HG03025 (cell line): Measurements from ENCODE around the gene TAMM41.
"Not testable (repeated sequence)": the region's sequence is repeated elsewhere in the genome, so short reads cannot be mapped to it uniquely, and the experiment has no call there.

ENCODE experiments used
- ATAC-seq: cut with Tn5 transposase; IDR thresholded peaks from one replicate; pipeline ENCODE4 v1.9.1; 2021; ENCODE audit warnings: mild to moderate bottlenecking, moderate library complexity; ENCODE audit not compliant: unreplicated experiment, low FRiP score

Gene TAMM41

DNA sequence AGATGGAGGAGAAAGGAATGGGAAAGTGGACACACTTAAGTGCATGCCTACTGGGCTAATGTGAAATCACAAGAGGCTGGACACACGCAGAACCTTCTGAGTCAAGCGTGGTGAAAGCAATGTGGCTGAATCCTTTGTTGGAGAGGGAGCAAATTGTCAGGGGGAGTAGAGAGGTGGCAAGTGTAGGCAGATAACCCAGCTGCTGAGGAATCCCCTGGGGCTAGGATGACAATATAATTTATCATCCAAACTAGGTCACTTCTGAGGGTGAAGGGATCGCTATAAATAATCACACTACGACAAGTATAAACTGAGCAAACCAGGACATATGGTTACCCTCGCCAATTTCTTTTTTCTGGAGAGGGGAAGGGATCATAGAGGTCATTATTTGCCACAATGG, 28.7 kb downstream of the TAMM41 start:
- ATAC-seq = no peak

DNA sequence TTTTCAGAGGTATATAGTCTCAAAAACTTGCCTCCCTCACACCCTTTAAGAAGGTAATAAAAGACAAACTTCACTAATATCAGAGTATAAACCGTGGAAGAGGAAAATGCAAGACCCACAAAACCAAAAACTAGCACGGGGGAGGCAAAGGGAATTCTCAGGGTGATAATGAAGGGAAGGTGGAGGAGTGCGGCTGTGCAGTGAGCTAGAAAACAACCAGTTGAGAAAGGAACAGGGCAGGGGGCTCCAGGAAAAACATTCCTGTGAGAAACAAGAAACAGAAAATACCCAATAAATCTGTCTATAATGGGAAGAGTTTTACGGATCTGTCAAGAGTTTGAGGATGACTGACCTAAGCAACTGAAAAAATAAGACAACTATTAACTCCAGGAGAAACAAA, 31.6 kb downstream of the TAMM41 start:
- no peak for ATAC-seq

DNA sequence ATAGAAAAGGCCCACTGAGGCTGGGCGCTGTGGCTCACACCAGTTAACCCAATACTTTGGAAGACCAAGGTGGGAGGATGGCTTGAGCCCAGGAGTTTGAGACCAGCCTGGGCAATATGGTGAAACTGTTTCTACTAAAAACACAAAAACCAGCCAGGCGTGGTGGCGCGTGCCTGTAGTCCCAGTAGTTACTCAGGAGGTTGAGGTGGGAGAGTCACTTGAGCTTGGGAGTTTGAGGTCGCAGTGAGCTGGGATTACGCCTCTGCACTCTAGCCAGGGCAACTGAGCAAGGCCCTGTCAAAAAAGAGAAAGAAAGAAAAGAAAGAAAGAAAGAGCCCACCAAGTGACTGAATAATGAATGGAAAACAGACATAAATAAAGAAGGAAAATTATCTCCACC, 32.0 kb downstream of the TAMM41 start:
- ATAC-seq = no peak

DNA sequence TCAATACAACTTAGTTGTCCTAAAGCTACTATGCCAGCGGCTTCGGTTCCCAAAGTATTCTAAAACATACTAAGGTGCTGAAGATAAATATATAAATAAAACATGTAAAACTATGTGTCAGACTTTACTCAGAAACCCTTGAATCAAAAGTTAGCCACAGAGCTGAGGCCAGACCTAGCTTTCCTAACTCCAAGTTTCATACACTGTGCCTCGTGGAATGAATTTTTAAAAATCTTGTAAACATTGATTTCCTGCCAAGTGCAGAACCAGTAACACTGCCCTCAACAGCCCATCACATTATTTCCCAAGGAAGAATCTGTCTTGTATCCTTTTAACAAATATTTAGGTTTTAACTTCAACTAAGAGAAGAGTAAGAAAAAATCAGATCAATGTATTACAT, 36.4 kb downstream of the TAMM41 start:
- ATAC-seq = no peak

DNA sequence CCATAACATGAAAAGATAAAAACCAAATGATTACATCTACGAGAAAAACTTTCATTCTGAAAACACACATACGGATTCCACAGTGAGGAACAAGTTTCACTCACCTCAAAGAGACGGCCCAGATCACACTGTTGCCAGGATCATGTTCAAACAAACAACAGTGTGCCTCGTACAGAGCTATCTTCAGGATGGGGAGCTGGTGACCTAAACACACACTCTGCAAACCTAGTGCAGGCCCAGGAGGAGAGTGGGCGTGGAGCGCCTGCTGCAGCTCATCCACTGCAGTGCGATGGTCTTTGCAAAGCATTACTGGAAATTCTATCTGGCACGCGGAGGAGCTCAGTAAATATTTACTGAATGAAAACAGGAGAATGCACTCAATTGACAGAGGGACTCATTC, 38.5 kb downstream of the TAMM41 start:
- no peak for ATAC-seq

DNA sequence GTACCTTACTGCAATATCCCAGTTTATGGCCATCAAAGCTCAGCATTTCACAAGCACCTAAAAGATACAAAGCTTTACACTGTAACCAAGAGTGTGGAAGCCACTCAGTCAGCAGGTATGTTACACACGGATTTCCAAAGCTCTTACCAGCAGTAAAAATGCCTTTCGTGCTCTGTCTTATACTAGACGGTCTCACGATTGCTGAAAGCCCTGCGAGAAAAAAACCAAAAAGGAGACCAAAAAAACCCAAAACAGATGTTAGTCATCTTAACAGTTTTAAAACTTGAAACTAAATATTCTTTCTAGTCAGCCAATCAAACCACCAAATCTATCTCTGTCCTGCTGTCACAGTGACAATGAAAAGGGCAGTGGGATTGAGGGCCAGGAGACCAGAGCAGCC, 39.0 kb downstream of the TAMM41 start:
- ATAC-seq = no peak

DNA sequence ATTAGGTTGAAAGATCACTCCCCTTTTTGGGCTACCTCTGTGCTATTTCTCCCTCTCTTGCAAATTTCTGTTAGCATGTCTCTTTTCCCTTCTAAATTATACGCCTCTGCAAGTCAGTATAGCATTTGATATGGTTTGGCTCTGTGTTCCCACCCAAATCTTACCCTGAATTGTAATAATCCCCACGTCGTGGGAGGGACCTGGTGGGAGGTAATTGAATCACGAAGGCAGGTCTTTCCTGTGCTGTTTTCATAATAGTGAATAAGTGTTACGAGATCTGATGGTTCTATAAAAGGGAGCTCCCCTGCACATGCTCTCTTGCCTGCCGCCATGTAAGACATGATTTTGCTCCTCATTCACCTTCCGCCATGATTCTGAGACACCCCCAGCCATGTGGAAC, 41.0 kb downstream of the TAMM41 start:
- no peak for ATAC-seq

DNA sequence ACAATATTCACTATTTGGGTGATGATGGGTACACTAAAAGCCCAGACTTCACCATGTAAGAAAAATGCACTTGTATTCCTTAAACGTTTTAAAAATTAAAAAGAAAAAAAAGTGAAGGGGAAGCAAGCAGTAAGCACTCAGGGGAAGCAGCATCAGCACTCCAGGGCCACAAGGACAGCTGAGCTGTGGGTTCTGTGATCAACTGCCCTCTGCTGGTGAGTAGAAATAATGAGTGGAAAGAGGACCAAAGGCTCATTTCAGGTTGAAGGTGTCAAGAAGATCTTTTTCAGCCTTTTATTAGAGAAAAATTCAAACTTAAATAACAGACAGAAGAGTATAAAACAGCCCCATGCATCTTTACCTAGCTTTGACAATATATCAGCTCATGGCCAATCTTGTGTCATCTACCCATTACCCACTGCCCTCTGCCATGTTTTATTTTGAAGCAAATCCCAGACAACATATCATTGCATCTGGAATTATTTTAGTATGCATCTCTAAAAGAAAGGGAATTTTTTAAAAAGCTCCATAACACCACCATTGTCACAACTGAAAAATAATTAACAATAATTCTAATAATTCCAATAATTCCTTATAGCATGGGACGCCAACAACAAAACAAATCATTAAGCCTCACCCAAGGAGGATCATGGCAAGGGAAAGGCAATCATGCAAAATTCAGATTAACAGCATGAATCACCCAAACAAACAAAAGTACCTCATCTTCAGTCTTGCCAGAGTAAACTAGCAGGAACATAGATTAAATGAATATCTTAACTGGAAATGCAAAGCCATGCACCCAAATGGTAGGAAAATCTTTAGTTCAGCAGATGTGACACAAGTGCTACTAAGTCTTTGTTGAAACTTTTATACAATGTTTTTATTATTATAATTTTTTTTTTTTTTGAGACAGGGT, 42.5 kb downstream of the TAMM41 start:
- ATAC-seq = no peak

DNA sequence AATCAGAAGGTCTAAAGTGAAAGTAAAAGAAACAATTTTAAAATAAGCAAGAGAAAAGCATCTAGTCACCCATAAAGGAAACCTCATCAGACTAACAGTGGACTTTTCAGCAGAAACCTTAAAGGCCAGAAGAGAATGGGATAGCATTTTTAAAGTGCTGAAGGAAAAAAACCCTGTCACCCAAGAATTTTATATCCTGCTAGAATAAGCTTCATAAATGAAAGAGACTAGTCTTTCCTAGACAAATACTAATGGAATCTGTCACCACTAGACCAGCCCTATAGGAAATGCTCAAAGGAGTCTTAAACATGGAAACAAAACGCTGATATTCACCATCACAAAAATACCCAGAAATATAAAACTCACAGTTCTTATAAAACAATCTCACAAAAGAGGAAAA, 46.9 kb downstream of the TAMM41 start:
- no peak for ATAC-seq

DNA sequence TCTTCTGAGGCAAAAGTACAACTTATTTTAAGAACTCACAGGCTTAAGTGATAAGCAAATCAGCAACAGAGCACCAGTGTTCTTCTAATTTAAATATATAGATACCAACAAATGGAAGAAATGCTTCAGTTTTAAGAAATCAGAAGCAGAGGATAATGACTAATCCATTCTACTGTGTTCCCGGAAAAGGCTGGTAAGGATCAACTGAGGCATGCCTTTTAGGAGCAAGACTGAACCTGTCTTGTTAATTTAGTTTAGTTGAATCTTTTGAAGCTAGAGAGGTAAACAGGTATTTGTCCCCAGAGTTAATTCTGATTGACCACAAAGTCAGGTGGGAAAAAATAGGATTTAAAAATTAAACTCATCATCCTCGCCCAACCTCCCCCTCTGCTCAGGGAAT, 51.8 kb downstream of the TAMM41 start:
- ATAC-seq = no peak

DNA sequence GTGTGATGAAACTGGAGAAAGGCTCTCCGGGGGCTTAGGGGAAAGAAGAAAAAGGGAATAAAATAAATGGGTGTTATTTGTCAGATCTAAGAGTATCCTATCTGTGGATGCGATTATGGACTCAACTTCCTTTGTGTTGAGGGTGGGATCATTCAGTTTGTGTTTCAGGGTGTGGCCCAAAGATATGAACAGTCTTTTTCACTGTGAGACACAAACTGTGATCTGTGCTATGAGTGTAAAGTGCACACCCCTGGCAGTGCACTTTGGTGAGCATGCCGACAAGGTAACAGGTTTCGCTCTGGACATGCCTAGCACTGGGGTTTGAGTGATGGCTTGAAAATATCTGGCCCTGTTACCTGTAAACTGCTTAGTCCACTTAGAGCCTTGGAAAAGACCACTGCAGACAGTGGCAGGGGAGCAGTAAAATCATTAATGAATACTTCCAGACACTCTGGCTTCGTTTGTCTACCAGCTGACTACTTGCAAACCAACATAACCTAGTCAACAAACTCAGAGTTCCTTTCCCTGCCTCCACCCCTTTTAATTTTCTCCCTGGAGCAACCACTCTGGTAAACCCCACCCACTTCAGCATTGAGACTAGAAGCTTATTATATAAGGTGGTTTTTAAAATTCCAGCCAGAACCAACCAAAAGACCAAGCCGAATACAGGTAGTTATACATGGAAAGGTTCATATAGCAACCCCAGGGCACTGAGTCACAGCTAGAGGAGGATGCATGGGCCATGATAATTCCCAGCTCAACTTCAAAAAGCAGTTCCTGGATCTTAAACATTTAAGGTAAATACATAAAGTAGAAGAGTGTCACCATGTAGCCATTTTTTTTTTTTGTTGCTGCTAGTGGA, 55.1 kb downstream of the TAMM41 start:
- ATAC-seq = no peak

DNA sequence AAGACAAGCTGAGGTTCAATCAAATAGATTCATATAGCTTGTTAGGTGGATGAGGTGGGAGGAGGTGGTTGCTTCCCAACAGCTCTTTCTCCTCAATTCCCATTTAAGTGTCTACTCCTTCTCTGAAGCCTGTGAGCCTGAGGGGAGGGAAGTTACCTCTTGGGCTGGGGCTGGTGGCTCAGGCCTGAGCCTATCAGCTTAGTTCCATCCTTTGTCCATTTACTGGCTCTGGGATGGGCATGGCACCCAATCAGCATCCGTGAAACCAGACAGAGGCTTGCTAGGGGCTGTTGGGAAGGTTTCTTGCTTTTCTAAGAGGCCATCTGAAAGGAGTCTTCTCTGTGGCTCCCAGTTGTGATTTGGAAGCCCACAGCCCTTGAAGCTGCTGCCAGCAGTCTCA, 57.3 kb downstream of the TAMM41 start:
- ATAC-seq = no peak

DNA sequence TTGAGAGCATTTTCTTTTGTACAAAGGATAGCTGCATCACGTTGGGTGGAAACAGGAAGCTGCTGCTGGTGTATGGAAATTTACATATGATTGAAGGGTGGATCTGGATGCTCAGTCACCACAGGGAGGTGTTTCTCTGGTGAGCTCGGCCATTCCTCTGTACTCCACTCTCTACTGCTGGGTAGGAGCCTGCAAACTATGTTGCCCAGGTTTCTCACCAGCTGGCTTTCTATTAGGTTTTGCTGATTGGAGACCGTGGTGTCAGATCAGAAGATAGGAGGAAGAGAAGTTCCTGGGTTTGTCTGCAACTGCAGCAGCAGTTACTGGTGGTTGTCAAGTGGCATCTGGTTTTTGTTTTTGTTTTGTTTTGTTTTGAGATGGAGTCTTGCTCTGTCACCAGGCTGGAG, 61.7 kb downstream of the TAMM41 start:
- no peak for ATAC-seq

DNA sequence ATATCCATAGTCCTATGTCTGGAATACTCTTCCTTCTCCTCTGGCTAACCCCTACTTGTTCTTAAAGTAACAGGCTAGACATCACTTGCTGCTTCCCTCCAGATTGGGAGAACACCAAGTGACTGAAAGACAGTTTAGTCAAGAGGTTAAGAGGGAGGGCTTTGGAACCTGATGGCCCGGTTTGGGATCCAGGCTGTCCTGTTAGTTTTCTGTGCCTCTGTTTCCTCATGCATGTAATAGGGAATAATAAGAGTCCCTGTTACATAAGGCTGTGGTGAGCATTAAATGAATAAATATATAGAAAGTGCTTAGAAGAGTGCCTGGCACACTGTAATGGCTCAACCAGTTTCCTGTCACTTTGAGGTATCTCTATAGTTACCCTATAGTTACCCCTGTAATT, 66.3 kb downstream of the TAMM41 start:
- no peak for ATAC-seq

DNA sequence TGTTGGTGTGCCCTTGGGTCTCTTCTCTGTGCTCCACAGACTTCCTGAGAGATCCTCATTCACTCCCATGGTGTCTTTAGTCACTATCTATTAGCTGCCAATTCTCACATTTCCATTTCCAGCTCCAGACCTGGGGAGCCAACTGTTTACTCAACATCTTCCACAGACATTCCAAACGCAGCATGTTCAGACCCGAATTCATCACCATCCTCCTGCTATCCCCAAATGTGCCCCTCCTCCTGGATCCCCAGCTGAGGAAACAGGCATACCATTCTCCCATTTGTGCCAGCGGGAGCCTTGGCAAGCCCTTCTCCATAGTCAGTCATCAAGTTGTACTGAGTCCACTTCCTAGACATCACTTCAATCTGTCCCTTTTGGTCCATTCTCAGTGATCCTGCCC, 67.1 kb downstream of the TAMM41 start:
- ATAC-seq = no peak

DNA sequence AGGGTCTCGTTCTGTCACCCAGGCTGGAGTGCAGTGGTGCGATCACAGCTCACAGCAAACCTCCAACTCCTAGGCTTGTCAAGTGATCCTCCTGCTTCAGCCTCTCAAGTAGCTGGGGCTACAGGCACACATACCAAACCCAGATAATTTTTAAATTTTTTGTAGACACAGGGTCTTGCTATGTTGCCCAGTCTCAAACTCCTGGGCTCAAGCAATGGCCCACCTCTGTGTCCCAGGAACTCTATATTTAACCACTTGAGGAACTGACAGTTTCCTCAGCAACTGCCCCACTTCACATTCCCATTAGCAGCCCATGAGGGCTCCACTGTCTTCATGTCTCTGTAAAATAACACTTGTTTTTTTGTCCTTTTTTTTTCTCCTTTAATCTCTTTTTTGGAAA, 68.4 kb downstream of the TAMM41 start:
- no peak for ATAC-seq

DNA sequence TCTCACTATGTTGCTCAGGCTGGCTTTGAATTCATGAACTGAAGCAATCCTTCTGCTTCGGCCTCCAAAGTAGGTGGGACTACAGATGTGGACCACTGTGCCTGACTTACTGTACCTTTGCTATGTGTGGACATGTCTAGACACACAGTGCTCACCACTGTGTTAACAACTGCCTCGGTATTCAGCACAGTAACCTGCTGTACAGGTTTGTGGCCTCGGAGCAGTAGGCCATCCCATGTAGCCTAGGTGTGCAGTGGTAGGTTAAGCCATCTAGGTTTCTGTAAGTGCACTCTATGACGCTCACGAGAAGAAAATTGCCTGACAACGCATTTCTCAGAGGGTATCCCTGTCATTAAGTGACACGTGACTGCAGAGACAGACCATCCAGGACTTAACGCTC, 70.3 kb downstream of the TAMM41 start:
- no peak for ATAC-seq

DNA sequence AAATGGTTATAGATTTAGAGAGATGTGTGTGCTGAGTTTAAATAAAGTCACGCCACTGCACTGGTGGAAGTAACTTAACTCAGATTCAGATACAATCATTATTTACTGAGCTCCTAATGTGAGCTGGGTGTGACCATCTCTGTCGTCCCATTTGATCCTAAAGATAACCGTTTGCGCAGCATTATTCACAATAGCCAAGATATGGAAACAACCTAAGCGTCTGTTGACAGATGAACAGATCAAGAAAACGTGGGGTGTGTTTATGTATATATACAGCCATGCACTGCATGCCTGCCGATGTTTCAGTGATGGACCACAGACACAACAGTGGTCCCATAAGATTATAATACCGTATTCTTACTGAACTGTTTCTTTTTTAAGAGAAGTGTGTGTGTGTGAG, 71.2 kb downstream of the TAMM41 start:
- ATAC-seq = no peak

DNA sequence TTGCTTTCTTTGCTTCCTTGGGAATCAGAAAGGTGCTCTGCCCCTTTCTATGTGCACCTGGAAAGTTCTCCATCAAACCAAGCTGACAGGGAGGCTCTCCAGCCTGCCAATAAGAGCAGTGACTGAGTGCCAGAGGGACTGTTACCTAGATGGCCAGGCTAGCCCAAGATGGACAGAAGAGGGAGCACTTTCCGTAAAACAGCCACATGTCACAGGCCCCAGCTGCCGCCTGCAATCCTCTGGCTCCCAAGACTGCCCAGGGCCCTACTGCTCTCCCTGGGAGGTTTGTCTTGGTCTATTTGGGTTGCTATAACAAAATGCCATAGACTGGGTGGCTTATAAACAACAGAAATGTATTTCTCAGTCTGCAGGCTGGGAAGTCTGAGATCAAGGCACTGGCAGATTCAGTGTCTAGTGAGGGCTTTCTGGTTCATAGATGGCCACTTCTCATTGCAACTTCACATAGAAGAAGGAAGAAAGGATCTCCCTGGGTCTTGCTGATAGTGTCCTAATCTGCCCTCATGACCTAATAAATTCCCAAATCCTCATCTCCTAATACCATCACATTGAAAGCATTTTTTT, 72.3 kb downstream of the TAMM41 start:
- ATAC-seq = no peak

DNA sequence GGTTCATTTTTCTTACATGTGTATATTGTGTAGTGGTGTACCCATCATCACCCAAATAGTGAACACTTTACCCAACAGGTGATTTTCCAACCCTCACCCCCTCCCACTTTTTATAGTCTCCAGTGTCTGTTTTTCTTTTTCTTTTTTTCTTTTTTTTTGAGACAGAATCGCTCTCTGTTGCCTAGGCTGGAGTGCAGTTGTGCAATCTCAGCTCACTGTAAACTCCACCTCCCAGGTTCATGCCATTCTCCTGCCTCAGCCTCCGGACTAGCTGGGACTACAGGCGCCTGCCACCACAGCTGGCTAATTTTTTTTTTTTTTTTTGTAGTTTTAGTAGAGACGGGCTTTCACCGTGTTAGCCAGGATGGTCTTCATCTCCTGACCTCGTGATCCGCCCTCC, 74.8 kb downstream of the TAMM41 start:
- ATAC-seq = not testable (repeated sequence)
